GM18505 (cell line): ENCODE results near the gene FGD4.

Source experiments
- ATAC-seq: cut with Tn5 transposase; IDR thresholded peaks from one replicate; pipeline ENCODE4 v1.9.1; 2021; ENCODE audit not compliant: unreplicated experiment
- POLR2A ChIP-seq: IDR thresholded peaks from 4 replicates; pipeline ENCODE4 v1.6.1; 2011; ENCODE audit warnings: borderline replicate concordance; ENCODE audit not compliant: insufficient read depth, insufficient read length; ENCODE audit errors: extremely low read depth

FGD4 gene

DNA sequence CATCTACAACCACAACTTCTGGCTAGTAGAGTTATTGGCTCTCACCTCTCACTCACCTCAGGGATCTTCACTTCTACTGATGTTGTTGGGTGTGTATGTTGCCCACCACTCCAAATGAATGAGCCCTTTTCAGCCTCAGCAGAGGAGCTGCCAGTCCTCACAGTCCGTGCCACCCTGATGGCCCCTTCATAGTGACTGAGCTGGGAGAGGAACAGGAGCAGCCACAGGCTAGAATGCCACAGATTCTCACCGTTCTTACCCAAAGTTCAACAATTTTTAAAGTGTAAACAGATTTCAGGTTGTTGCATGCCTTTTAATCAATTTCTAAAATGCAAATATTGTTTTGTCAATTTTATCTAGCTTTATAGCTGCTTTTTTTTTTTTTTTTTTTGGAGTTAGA is 205.2 kb downstream of the FGD4 start:
- ATAC-seq: no peak
- no peak for TF ChIP-seq POLR2A

DNA sequence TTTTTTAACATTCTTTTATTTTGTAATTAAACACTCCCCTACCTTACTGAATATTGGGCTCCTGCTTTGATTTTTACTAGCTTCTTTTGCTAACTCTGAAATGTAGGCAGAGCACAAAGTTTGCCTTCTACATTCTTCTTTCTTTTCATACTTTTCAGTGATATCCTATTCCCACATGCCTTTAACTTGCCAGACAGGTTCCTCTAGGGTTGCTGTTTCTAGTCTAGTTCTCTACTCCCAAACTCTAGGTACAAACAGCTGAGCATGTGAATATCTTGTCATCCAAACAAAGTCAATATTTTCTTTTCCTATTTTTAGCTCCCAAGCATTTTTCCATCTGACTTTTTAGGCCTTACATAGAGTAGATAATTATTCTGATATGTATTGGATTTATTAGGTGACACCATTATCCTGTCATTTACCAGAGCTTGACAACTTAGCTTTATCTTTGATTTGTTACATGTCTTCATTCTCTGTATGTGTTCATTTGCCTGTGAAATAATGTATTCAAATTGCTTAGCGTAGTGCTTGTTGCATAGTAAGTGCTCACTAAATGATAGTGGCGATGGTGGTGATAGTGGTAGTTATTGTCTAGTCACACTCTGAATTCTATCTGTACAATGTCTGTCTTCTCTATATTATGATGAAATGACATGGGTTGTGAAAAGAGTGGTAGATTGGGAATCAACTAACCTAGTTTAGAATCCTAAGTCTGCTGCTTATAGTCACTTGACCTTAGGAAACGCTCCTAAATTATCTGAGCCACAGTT is 206.2 kb downstream of the FGD4 start:
- ATAC-seq: no peak
- no peak for TF ChIP-seq POLR2A

DNA sequence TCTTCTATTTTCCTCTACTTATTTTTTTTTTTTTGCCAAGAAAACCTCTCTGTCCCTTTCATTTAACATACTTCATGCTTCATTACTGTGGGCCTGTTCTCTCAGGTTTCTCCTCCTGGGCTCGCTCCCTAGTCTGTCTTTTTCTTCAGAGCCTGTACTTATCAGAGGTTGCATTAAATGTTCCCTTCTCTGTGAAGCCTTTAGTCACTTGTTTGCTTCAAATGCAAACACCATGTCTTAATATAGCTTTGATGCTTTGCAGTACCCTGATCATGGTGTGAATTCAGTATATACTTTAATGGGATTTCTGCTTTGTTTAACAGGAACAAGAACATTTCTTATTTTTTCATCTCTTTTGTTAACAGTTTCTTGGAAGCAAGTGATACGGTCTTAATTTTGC is 207.1 kb downstream of the FGD4 start:
- no peak for ATAC-seq
- no peak for TF ChIP-seq POLR2A

DNA sequence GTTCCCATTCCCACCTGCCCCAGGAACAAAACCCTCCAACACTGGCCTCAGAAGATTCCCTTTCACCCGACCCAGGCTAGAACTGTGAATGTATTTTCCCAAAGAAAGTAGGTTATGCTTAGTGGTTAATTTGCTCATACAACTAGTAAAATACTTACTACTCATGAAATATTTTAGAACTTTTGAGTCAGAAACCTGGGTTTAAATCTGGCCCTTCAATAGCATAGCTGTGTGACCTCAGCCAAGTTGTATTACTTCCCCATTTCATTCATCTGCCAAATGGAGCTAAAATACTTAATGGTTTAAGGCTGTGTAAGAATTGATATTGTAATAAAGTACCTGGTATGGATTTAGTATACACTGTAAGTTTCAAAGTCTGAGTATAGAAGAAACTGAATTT is 210.6 kb downstream of the FGD4 start:
- ATAC-seq: peak; percentile 76
- no peak for TF ChIP-seq POLR2A

DNA sequence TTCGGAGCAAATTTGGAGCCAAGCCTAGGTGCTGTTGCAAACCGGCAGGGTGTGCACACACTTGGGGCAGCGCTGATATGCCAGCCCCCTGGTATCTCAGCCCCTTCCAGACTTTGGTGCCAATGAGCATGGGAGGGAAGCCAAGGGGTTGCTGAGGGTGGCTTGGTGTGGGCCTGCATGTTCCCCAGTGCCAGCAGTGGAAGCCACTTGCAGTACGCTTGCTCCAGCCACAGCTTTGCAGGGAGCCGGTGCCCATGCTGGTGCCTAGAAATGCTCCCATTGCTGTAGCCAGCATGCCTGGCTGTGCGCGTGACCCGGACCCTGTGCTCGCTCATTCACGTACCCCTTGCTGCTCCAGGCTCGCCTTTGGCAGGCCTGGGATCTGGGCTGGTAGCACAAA is 212.6 kb downstream of the FGD4 start:
- no peak for TF ChIP-seq POLR2A
- ATAC-seq: no peak

DNA sequence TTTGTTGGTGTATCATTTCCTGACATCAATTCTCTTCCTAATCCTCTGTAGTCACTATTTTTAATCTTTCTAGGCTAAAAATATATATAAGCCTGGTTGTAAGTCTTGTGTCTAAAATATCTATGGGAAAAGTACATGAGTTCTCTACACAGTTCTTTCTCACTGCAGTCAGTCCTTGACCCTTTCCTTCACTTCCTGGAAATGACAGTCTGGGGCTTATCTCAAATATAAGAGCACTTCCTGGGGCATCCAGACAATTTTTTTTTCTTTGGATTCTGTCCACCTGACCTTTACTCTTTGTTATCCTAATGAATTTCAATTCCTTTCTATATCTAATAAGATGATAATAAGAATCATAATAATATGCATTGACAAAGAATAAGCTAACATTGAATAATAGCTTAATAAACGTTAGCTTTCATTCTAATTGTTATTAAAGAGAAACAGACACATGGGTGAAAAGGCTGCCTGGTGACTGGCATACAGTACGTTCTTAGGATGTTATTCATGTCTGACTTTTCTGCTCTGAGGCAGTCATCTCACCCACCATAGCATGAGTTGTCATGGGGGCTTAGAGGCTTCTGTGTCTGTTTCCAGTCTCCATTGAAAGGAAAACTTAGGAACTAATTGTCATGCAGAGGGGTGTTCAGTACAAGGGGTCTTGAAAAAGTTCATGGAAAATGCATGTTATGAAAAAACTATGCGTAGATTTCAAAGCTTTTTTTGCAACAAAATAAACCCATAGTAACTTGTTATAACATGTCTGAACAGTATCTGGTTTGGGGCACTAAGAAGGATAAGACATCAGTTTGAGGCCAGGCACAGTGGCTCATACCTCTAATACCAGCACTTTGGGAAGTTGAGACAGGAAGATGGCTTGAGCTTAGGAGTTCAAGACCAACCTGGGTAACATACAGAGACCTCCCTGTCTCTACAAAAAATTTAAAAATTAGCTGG is 213.6 kb downstream of the FGD4 start:
- no peak for ATAC-seq
- TF ChIP-seq POLR2A: no peak

DNA sequence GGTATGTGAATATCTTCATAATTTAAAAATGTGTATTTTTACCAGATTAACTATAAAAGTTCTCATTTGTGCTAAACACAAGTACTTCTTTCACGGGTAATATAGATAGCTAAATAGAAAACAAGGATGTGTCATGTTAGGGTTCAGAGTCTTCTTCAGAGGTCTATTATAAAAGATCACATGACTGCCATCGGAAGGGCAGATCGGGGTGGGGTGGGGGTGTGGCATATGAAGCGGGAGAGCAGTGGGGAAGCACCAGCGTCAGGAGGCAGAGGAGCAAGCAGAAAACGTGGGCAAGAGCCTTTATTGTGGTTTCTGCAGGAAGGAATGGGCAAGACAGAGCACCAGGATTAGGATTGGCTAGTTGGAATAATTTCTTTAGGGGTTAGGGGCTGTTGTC is 216.1 kb downstream of the FGD4 start:
- no peak for ATAC-seq
- TF ChIP-seq POLR2A: no peak

DNA sequence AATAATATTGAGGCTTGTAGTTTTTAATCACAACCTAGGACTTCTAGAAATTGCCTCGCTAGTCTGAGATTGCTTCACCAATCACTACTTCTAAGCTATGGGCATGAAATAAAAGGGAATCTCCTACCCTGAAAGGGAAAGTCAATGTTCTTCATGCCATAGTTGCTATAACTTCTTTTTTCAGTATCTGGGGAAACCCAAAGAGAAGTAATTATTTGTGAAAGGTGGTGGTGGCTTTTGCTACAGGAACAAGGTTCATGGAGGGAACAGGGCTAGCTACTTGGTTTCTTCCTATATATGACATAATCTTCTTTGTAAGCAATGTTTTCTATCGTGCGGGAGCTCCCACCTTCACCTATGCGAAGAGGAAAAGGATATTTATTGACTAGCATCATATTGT is 218.2 kb downstream of the FGD4 start:
- ATAC-seq: no peak
- no peak for TF ChIP-seq POLR2A

DNA sequence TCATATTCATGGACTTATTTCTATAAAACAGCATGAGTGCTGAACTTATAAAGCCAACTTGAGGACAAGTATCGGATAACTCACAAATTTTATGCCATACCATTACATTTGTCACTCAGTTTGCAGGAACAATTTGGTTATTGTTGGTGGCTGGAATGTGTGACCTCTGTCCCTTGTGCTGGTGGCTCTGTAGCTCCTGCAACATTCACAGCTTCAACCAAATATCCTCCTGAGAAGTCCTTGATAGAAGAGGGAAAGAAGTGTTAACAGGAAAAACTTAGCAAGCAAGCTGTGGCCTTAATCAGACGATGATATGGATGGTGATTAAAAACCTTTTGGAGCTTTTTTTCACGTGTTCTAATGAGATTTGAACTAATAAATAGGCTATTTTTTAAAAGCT is 218.8 kb downstream of the FGD4 start:
- ATAC-seq: no peak
- no peak for TF ChIP-seq POLR2A

DNA sequence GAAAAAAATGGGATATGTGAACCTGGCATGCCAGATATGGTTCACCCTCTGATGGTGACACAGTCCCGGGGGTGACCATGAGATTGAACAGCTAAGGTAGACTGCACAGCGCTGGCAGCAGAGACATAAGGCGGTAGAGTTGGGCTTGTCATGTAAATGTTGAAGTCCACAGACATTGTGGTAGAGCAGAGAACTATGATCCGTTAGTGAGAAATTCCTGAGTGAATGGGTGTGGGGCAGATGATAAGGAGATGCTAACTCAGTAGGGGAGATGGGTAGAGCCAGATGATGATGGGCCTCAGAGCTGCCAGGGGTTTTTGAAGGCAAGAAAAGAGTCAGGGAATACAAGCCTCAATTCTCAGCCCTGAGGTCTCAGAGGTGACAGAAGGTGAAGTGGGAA is 228.6 kb downstream of the FGD4 start:
- TF ChIP-seq POLR2A: no peak
- ATAC-seq: no peak

DNA sequence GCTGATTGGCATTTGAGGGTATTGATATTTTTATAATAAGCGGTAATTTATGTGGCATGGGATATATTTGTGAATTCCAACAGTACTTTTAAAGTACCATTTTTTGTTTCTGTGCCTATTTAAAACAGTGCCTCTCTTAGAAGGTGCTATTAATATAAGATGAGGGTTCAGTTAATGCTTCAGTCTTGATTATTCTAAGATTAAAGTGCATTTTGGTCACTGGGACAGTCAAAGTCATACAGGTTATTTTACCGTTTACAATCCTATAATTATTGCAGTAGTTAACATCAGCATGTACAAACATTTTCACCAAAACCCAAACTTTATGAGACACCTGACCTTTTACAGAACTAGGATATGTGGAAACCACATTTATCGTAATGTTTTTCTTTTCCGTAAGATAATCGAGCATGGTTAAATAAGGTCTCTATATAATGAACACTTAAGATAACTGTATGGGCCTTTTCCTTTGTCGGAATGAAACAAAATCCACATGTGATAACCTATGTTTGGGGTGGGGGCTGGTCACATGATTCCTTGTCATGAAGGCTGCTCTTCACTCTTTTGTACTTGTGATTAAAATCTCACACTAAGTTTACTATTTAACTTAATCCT is 242.0 kb downstream of the FGD4 start:
- TF ChIP-seq POLR2A: no peak
- ATAC-seq: no peak

DNA sequence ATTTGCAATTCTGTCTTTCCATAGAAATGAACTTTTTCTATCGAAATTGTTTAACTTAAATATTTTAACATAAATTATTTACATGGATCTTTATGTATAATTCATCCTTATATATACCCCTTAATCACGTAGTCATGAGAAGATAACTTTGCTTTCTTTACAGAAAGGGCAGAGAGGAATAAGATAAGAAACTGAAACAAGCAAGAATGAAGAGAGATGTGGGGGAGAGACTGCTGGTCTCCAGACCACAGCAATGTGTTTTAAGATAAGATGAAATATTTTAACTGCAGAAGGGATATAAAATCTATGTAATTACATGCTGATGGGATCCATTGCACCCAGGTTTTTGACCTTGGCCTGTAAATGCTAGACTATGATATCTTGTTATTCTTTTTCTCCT is 245.1 kb downstream of the FGD4 start:
- no peak for ATAC-seq
- TF ChIP-seq POLR2A: no peak

DNA sequence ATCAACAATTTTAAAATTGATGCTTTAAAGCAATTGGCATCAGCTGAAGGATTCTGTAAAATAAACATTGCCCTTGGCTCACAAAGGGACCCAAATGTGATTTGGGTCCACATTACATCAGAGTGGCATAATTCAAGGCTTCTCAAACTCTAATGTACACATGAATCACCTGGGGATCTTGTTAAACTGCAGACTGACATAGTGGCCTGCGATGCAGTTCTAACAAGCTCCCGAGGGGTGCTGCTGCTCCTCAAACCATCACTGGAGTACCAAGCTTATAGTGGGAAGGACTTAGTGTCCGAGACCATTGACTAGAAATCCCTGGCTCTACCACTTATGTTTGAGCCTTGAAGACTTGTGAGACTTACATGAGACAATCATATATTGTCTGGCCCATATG is 247.9 kb downstream of the FGD4 start:
- no peak for ATAC-seq
- no peak for TF ChIP-seq POLR2A
